HG02798 (cell line): Measurements from ENCODE around the gene TOMM70.
A peak's percentile ranks its signal among the peaks of the same experiment; 100 is the strongest.
"Not testable (repeated sequence)": the region's sequence is repeated elsewhere in the genome, so short reads cannot be mapped to it uniquely, and the experiment has no call there.

Experiments used
- ATAC-seq: cut with Tn5 transposase; IDR thresholded peaks from one replicate; pipeline ENCODE4 v1.9.1; 2021; ENCODE audit warnings: mild to moderate bottlenecking; ENCODE audit not compliant: unreplicated experiment, poor library complexity

TOMM70 gene

DNA sequence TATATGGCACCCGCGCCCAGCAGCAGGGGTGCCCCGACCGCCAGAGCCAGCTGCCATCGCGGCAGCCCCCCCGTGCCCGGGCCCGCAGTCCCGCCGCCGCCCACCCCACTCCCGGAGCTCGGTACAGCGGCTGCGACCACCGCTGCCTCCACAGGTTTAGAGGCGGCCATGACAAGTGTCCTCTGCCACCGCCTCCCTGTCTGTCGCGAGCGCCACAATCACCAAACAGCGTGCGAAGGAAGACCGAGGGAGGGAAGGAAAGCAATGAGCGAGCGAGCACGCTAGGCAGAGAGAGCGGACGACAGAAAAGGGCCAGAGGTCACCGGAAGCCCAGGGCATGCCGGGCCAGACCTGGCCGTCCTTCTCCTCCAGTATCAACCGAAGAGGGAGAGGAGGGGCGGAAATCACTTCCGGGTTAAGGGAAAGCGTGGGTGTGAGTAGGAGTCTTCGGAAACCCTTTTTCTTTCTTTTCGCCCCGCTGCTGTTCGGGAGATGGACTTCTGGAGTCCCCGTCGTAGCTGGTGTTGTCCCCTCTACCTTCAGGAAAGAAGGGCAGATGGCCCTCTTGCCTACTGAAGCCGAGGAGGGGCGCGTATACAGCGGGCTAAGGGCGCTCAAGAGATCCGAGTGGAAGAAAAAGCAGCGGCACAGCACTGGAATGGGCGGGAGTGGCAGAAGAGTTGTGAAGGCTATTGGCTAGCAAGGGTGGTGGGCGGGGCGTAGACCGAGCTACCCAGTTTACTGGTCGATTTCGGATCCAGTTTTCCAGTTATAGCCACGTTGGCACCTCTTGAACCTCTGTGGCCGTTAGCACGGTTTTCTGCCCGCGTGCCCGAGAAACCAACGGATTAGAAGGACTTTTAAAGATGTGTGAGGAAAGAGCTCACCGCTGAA, at the start of gene TOMM70, which contains the start of gene LNP1:
Gene TOMM70 (minus strand): TSS at position 310 of the 894 bp plus-strand sequence. CDS start 140 bp downstream, at position 170.
Gene LNP1 (plus strand): TSS at position 760 of the 894 bp plus-strand sequence. CDS start 28,191 bp downstream, outside the sequence.
- ATAC-seq: peak; percentile 92

DNA sequence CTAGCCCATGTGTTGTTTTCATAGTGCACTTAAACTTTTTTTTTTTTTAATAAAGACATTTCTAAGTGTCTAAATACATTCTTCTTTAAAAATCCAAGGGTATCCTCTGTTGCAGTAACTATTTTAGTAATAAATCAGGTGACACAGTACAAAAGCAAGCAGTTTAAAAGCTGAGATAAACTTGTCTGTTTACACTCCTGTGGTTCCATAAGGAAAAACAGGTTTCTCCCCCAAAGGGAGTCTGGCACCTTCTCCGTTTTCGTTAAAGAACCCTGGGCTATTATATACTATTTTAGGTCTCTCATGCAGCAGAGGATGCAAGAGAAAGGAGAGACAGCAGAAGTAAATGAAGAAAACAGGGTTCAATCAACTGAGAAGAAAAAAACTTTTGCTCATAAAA, 48.3 kb upstream of the TOMM70 start:
- no peak for ATAC-seq

DNA sequence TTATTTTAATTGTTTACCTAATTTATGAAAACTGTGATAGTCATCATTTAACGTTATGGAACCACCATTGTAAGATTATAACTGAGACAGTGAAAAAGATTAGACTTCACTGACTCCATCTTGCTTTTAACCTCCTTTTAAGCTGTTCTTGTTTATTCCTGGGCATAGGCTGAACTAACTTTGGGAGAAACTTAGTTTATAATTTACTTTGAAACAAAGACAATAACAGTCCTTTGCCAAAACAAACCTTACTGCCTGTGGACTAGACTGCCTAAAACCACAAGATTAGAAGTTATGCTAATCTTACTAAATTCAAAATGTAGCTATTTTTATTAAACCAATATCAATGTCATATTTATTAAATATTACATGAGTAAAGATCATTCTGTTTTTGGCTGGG, 47.2 kb upstream of the TOMM70 start:
- no peak for ATAC-seq

DNA sequence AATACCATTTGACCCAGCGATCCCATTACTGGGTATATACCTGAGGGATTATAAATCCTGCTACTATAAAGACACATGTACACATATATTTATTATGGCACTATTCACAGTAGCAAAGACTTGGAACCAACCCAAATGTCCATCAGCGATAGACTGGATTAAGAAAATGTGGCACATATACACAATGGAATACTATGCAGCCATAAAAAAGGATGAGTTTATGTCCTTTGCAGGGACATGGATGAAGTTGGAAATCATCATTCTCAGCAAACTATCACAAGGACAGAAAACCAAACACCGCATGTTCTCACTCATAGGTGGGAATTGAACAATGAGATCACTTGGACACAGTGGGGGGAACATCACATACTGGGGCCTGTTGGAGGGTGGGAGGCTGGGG, 46.2 kb upstream of the TOMM70 start:
- ATAC-seq: not testable (repeated sequence)

DNA sequence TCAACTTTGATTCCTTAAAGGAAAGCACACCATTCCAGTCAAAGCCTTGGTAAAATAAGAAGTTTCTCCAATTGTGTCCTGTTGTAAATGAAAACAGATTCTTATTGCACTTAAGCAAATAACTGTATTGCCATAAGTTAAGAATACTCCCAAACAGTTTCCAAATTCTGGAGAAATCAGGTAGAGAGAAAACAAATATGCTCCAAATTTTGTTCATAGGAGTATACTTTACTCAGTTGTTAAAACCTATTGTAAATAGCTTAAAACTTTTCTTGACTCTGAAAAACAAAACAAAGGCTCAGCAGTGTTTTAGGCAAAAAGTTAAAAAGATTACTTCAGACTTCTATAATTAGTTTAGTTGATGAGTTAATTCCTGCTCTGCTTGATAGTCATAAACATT, 42.8 kb upstream of the TOMM70 start:
- ATAC-seq: no peak

DNA sequence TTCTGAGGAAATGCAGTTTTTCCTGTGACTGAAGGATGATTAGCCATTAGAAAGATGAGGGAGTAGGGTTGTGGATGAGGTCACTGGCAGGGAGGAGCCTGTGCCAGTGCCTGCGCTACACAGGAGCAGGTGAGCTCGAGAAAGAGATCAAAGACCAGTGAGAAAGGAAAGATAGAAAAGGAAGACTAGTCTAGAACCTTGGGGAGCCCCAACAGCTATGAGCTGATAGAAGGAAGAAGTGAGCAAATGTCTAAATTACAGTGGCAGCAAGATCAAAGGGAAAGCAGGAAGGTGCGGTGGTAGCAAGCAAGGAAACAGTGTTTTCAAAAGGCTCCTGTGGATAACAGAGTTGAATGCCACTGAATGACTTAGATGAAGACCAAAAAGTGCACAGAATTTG, 40.0 kb upstream of the TOMM70 start:
- no peak for ATAC-seq

DNA sequence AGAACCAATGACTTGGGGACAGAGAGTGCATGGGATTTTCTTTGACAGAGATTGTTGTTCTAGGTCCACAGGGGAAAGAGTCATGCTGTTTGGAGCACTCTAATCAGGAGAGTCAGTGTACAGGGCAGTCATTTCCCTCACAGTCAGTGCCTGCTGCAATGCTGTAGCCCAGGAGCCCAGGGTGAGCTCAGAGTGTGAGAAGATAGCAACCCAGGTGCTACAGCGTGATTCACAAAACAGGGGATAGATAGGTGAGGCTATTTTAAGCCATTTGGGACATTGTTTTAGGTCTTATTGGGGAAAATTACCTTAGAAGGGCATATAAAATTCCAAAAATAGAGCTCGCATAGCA, 37.7 kb upstream of the TOMM70 start:
- ATAC-seq: no peak

DNA sequence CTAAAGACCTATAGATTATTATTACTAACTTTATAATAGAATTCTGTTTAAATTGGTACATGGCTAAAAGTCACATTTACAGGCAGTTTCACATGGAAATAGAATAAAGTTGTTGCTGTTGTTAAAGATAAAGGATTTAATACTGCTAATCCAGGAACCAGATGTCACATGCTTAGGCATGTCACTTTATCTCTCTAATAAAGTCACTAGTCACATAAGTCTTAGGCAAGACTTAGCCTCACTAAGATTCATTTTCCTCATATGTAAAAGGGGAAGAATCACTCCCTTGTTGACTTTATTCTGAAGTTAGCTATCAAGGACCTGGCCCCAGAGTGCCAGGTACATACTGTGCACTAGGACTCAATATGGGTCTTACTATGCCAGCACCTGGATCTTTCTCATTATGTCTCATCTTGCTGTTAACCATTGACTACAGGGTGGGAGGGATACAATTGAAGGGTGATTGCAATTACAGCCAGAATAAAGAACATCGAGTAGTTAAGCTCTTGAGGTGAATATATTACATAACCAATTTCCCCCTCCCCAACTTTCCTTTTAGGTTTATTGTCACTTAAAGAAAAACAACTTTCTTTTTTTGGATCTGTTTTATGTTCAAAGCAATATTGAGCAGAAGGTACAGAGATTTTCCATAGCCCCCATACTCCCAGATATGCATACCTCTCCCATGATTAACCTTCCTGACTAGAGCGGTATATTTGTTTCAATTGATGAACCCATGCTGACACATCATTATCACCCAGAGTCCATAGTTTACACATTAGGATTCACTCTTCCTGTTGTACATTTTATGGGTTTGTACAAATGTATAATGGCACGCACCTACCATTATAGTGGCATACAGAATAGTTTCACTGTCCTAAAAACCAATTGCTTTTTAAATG, 37.1 kb upstream of the TOMM70 start:
- no peak for ATAC-seq

DNA sequence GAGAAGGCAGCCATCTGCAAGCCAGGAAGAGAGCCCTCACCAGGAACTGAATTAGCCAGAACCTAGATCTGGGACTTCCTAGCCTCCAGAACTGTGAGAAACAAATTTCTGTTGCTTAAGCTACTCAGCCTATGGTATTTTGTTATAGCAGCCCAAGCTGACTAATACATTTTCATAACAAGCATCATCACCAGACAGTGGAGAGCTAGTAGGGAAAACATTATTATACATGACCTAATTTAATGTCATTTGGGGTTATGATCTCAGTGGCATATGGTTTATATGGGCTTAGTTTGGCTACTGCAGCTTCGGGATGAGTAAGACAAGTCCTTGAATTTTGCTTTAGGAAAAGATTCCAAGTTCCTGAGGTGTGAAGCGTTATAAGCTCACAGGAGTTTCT, 36.1 kb upstream of the TOMM70 start:
- no peak for ATAC-seq

DNA sequence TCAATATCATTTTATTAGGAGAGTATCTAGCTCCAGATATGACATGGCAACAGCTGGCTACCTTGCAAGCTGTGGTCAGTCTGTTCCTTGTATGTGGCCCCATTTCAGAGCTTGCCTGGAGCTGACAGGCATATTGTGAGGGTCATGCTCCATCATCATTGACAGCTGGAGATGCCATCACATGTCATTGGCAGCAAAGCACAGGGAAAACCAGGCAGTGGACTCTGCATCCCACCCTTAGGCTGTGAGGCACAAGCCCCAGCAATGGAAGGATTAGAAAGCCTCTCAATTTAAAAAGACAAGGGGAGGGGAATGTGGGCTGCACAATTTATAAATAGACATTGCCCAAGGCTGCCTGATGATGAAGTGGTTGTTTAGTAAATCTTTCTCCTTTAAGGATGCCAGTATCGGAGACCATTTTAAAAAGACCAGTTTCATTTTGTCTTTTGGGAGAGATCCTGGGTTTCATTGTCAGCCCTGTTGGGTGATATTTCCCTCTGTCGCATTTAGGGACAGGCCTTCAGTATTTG, 28.4 kb upstream of the TOMM70 start:
- ATAC-seq: no peak

DNA sequence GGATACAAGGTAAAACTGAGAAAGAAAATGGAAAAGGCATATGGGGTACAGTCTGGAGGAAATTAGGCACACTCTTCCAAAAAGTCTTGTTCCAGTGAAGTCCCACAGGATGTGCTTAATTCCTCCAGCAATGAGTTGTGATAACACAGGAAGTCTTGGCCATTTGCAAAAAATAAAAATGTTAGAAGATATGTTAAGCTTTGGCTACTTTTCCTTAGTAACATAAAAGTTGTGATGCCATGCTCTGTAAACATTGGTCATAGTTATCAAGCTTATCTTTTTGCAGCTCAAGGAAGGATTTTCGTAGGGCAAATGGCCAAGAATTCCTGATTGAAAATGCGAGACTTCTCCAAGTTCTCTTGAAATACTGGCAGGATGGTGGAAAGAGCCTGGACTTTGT, 26.8 kb upstream of the TOMM70 start:
- ATAC-seq: no peak

DNA sequence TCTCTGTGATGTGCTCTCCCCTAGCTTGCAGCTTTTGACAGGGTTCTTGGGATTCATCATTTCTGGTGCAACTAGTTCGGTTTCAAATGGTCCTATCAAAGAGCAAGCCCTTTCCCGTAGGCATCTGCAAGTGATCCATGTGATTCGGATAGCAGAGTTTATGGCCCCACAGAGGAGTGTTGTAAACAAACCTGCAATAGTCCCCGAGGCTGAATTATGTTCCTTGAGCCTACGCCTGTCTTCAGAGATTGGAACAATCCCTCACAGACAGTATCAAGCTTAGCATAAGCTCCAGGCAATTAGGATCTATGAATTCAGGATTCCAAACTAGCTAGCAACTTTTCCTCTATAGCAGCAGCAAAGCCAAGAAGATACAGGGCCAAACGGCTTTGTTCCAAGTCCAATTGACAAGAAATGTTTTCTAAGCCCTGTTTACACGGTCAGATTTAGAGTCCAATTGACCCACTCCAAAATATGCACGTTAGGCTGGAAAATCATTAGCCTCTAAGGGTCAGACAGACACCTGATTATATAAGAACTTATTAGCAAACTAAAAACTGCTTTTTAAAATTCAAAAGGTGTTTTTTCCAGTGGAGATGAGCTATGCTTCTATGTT, 25.3 kb upstream of the TOMM70 start:
- ATAC-seq: no peak

DNA sequence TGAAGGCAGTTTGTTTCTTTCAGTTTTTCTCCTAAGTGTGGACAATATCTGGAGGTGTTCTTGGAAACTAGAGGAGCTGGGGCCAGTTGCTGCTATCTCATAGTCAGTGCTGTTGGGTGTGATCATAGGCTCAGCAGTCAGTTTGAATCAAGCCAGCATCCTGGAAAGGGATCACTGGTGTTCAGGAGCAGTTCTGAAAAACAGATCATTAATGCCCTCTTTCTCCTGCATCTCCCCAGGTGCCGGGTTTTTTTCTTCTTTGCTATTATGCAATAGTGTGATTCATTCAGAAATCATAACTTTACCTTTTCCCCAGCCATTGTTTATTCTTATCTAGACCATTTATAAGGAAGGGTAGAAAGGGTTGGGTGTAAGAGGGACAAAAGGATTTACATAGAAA, 24.4 kb upstream of the TOMM70 start:
- ATAC-seq: no peak

DNA sequence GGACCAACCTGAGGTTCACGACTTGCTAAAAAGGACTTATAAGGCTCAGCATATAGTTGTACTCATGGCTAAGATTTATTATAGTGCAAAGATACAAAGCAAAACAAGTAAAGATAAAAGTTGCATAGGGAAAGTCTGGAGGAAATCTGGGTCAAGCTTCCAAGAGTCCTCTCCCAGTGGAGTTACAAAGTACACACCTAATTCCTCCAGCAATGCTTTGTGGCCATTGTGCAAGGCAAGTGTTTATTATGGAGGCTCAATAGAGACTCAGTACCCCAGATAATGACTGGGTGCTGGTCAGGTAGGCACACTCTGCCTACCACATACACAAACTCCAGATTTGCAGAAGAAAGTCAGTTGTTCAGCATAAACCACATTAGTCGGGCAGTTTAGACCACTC, 23.4 kb upstream of the TOMM70 start:
- ATAC-seq: no peak

DNA sequence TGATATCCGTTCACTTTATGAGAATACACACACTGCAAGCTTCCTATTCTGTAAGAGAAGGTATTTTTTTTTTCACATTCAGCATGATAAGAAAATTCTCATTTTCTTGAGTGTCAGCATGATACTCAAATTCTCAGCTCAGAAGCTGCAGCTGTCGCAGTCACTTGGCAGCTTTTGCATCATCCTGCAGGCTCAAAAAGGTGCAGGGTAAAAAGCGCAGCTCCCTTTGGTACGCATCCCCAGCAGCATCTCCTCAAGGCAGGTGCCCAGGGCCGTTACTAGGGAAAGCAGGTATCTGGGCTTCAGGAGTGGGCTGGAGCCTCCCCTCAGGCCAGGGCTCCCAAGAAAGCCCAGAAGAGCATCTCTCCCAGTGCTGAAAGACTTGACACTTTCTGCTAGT, 22.7 kb upstream of the TOMM70 start:
- ATAC-seq: no peak

DNA sequence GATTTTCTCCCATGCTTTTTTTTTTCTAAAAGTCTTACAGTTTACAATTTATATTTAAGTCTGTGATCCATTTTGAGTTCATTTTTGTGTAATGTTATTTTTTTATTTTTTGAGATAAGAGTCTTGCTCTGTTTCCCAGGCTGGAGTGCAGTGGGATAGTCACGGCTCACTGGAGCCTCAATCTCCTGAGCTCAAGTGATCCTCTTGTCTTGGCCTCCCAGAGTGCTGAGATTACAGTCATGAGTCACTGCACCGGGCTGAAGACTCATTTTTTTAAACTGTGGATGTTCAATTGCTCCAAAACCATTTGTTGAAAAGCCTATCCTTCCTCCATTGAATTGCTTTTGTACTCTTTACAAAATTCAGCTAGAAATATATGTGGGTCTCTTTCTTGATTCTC, 20.0 kb upstream of the TOMM70 start:
- ATAC-seq: no peak

DNA sequence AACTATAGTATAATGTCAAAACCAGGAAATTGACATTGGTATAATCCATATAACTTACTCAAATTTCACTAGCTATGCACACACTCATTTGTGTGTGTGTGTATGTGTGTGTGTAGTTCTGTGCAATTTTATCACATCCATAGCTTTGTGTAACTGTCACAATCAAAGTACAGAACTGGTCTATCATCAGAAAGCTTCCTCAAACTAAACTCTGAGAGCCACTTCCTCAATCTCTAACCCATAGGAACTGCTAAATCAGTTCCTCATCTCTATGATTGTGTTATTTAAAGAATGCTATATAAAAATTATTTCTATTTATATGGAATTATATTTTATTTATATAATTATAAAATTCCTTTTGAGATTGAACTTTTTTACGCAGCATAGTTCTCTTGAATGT, 18.5 kb upstream of the TOMM70 start:
- no peak for ATAC-seq

DNA sequence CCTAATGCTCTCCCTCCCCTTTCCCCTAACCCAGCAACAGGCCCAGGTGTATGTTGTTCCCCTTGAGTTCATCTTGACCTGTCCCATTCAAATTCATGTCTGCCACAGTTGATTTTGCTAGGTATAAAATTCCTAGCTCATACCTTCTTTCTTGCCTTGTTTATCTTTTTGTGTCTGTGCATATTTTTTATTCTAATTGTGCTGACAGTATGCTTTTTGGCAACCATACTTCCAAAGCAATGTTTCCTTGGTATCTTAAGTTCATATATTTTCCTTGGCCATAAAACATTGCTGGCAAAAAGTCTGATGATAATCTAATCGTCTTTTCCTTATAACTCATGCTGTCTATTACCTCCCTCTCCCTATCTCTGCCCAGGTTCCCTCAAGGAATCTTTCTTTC, 16.0 kb upstream of the TOMM70 start:
- no peak for ATAC-seq

DNA sequence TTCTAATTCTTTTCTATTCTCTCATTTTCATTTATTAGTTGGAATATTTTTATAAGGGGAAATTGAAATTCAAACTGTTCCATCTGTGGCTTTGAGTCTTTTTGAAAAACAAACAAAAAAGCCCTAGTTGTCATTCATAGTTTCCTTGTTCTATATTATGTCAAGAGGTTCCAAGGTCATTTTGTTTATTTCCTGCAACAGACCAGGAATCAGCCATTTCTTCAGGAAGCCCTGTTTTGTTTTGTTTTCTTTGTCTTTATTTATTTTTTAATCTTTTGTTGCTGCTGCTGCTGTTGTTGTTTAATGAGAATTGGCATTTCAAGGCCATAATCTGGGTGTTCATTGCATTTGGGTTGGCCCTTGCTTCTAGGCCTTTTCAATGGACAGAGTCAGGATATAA, 15.3 kb upstream of the TOMM70 start:
- ATAC-seq: no peak

DNA sequence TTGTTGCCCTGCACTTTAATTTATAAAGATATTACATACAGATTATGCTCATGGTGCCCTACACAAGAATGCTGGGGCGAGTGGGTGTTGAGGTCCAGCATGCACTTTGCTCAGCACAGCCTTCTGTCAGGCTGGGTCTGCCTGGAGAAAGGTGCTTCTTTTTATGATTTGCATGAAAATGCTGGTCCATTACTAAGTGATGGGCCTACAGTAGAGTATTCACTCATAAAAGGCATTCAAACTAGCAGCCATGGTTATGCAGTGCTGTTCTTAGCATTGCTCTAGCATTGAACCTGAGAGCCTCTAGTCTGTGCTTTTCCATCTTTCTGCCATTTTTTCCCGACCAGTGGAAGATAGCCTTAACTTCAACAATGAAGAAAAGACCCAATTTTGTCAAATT, 12.7 kb upstream of the TOMM70 start:
- ATAC-seq: no peak
